GM21619 (cell line): ENCODE results near the gene SLC46A1.
A peak's percentile ranks its signal among the peaks of the same experiment; 100 is the strongest.

Source experiments
- ATAC-seq: cut with Tn5 transposase; IDR thresholded peaks from one replicate; pipeline ENCODE4 v1.9.1; 2021; ENCODE audit not compliant: unreplicated experiment

Gene SLC46A1

GRCh38 chr17:28384281-28385036, 21.6 kb downstream of the SLC46A1 start:
- peak; percentile 66 for ATAC-seq

DNA sequence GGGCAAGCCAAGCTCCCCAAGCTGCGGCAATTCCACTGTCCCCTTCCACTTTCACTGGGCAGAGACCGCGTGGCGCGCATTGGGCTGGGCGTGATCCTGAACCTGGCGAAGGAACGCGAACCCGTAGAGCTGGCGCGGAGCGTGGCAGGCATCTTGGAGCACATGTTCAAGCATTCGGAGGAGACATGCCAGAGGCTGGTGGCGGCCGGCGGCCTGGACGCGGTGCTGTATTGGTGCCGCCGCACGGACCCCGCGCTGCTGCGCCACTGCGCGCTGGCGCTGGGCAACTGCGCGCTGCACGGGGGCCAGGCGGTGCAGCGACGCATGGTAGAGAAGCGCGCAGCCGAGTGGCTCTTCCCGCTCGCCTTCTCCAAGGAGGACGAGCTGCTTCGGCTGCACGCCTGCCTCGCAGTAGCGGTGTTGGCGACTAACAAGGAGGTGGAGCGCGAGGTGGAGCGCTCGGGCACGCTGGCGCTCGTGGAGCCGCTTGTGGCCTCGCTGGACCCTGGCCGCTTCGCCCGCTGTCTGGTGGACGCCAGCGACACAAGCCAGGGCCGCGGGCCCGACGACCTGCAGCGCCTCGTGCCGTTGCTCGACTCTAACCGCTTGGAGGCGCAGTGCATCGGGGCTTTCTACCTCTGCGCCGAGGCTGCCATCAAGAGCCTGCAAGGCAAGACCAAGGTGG, 24.7 kb downstream of the SLC46A1 start:
- ATAC-seq: no peak

DNA sequence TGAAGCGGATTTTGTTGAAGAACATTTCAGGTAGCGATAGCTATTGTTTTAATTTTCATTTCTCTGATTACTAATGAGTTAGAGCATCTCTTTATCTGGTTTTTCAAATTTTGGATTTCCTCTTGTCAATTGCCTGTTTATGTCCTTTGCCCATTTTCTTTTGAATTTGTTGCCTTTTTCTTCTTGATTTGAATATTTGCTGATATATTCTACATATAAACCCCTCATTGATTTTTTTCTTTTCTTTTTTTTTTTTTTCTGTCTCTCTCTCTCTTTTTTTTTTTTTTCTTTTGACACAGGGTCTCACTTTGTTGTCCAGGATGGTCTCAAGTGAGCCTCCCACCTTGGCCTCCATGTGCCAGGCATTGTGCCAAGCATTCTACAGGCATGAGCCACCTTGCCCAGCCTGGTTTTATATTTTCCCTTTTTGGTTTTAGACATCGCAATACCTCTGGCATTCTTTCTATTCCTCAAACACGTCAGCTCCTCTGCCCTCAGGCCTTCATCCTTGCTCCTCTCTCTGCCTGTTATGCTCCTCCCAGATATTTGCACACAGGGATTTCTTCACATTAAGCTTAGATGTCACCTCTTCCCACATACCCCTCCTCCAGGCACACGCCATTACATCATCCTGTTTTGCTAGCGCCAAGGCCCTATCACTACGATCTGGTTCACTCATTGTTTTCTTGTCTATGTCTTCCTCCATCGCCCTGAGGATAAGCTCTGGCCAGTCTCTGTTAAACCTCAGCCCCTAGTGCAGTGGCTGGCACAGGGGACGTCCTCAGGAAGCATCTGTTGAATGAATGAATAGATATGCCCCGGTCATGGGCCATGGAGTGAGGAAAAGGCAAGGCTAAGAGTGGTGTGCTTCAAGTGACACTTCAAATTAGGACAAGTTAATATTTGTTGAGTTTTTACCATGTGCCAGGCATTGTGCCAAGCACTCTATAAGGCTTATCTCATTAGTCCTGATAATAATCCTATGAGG, 25.9 kb downstream of the SLC46A1 start:
- ATAC-seq: no peak

GRCh38 chr17:28372945-28373274, 33.1 kb downstream of the SLC46A1 start:
- no peak for ATAC-seq

DNA sequence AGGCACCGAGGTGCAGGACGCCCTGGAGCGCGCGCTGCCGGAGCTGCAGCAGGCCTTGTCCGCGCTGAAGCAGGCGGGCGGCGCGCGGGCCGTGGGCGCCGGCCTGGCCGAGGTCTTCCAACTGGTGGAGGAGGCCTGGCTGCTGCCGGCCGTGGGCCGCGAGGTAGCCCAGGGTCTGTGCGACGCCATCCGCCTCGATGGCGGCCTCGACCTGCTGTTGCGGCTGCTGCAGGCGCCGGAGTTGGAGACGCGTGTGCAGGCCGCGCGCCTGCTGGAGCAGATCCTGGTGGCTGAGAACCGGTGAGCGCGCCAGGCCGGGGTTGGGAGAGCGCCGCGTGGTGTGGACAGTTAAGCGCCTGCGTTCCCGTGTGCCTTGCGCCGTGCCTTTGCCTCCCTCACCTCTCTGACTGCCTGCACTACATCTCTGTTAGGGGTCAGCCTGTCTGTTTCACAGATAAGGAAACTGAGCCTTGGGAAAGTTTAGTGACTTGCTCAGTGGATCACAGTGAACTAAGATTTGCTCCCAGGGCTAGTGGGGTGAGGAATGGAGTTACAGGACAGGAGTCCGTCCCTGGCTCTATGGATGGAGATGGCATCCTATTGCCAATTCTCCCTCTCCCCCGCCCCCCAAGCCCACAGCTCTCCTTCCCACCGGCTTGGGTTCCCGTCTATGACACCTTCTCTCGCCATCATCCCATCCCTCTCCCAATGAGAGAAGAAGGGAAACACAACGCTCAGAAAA, 33.6 kb downstream of the SLC46A1 start:
- peak; percentile 8 for ATAC-seq

- ATAC-seq: peak; percentile 65
Observed at GRCh38 chr17:28371245-28372202, 34.5 kb downstream of the SLC46A1 start, which contains the start of gene SARM1. Gene SARM1 (plus strand): TSS chr17:28371694. CDS start chr17:28372033, 339 bp downstream.

DNA sequence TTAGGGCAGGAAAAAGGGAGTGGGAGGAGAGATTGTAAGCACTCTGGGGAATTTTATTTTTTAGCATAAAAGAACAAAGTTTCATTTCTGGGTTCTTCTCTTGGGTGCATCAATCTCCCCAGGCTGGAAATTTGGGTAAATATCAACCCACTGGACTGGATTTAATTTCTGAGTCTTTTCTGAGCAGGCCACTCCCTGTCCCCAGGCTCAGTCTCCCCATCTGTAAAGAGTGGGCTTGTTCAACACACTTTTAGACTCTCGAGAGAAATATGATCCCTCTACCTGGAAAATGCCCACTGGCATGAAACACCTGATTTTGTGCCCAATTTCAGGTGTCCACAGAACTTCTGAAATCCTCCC, 35.3 kb downstream of the SLC46A1 start:
- no peak for ATAC-seq

DNA sequence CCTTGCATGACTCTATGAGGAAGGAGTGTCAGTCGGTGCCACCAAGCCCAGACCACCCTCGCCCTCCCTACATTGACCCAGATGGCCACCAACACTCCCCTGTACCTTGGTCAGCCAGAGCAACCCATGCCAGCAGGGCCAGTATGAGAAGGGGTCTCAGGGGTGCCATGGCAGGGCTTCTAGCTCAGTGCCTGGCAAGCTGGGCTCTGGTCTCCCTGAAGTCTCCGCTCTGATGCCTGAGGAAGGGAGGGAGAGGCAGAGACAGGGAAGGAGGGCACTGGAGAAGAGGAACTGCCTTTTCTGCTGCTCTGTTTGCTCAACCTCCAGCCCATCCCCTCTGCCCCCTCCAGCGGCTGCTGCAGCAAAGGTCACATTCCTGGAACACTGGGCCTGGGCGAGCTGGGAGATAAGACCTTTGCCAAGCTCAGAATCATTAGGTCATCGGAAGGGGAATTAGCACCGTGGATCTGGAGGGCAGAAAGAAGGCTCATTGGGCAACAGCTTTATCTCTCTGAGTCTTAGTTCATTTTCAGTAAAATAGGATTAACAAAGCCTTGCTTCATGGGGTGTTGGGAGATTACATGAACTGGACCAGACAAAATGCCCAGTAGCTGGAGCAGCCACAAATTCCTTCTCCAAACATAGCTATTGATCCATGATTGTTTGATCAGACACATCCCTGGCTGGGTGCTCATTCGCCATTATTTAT, 35.8 kb downstream of the SLC46A1 start, which contains the start of gene VTN:
Gene VTN (minus strand): TSS at position 273 of the 709 bp plus-strand sequence. CDS start 104 bp downstream, at position 169.
- ATAC-seq: no peak

- ATAC-seq: no peak
Observed at GRCh38 chr17:28369684-28370034, 36.4 kb downstream of the SLC46A1 start.

DNA sequence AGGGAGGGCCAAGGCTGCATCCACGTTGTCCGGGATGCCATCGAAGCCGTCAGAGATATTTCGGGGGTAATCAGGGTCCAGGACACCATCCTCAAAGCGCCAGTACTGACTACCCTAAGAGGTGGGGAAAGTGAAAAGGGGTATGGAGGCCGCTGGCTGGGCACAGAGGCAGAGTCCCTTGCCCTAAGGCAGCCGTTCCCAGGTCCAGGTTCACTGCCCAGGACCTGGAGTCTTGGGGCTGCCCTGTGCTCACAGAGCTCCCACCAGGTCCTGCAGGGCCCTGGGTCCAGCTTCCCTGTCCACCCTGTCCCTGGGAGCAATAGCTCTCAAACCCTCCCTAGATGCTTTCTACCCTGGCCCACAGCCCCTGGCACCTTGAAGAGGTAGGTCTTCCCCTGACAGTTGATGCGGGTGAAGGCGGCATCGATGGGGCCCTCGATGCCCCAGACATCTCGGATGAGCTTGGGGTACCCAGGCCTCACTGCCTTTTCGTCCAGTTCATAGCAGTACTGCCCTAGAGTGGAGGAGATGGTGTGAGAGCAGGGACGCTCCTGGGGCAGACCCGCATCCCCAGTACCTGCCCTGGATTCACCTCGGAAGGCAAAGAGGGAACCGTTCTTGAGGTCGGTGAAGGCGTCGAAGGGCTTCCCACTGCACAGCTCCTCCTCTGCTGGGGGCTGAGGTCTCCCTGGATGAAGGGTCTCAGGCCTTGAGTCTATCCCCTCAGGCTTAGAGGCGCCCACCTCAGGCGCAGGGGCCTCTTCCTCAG, 36.9 kb downstream of the SLC46A1 start:
- no peak for ATAC-seq

DNA sequence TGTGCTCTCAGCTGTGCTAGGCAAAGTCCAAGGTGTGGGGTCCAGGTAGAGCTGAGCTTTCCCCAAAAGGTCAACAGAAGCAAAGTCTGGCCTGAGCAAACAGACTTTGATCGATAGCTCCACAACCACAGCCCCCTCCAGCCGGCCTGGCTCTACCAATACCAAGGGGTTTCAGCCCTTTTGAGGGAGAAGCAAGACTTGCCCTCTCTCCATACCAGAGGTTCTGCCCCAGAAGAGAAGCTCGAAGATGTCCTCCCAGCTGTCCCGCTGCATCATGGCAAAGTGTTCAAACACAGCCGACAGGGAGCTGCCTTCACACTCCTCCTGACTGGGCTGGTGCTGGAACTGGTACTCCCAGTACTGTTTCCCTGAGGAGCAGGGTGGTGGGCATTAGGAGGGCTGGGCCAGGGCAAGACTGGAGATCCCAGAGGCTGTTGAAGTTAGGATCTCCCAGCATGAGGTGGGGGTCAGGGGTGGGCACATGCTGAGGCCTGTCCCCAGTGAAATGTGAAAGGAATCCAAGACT, 37.6 kb downstream of the SLC46A1 start:
- ATAC-seq: no peak

DNA sequence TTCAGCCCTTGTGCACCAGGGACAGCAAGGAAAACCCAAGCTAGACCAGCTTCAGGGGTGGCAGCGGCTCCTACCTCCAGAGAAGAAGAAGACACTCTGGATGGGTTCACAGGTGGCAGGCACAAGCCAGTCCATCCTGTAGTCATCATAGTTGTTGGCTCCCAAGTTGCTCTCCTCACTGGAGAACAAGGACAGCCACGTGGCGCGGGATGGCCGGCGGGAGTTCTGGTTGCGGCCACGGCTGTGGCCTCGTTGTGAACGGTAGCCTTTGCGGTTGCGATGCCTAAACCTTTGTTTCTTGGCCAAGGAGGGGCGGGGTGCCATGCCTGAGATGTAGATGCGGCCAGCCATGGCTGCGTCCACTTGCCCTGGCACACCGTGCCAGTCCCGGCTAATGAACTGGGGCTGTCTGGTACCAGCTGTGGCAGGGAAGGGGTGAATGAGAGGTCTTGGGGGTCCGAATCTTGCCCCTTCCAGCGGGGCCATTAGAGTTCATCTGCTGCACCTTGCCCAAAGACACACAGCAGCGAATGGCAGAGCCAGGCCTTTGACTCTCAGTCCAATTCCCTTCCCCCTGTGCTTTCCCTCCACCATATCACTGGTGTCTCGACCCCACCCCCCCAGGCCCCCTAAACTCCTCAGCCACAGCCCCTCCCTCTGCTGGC, 38.2 kb downstream of the SLC46A1 start:
- no peak for ATAC-seq

GRCh38 chr17:28366605-28367004, 39.4 kb downstream of the SLC46A1 start:
- ATAC-seq: no peak

- no peak for ATAC-seq
Observed at GRCh38 chr17:28365487-28365886, 40.5 kb downstream of the SLC46A1 start.

DNA sequence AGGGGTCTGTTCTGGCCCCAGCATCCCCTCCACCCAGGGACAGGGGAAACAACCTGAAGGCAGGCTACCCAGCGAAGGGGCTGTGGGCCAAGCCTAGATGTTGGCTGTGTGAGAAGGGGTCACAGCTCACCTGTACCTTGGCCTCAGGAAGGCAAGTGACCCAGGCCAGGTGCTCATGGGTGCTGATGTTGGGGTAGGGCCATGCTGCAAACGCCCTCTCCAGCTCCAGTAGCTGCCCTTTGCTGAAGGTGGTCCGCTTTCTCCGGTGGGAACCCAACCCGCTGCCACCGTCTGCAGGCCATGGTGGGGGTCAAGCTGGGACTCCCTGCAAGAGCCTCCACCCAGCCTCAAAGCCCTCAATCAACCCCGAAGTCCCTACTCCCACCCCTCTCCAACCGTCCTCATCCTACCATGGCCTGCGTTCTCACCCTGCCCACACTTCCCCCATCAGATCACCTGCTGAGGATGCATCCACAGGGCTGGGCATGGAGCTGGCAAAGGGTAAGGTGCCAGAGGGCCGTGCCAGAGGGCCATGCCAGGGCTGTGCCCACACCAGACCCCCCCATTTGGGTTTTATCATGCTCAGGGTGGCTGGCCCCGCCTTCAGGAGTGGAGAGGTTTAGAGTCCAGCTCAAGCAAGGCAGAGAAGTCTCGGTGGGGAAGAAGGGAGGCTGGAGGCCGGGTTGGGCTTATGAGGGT, 41.2 kb downstream of the SLC46A1 start, which contains the start of gene SEBOX:
Gene SEBOX (minus strand): TSS at position 535 of the 699 bp plus-strand sequence. CDS start 48 bp downstream, at position 487.
- no peak for ATAC-seq

DNA sequence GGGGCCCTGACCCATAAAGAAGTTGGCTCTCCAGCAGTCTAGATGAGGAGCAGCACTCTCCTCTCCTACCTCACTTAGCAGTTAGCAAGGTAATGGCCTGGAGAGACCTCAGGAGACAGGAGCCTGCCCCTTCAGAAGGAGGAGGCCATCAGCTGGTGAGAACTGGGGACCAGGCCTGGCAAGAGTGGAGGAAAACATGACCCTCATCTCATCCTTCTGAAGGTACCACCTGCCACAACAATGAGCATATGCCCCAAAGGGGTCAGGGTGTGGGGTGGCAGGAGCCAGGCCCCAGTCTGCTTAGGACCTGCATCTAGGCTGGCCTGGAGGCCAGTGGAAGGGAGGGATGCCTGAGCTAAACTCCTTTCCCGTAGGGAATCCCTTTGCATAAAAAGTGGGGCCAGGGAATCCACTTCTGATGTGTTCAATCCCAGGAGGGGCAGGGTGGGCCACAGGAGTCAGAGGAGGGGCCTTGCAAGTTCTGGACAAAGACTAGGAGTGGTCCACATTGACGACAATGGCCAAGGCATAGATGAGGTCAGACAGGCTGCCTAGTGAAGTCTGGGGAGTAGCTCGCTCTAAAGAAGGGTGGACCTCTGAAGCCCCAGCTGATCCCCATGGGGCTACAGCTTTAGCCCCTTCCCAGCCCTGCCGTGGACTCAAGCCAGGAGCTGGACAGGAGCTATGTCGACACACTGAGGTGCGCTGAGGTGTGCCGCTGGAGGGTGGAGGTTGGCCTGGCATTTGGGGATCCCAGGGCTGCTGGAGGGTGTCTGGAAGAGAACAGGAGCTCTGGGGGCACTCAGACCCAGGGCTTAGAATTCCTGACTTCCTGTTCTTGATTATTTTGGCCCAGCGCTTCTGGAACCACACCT, 42.0 kb downstream of the SLC46A1 start:
- ATAC-seq: no peak
